ENCODE data around the gene OR1N1. TPM values are rescaled to one million over a fixed set of nuclear protein-coding genes. Genes with fewer than 3 reads are reported as not detected.
"Not testable (repeated sequence)": the region's sequence is repeated elsewhere in the genome, so short reads cannot be mapped to it uniquely, and the experiment has no call there.

Gene OR1N1
- total RNA-seq, 2 donors from 2014 or later = not detected

DNA sequence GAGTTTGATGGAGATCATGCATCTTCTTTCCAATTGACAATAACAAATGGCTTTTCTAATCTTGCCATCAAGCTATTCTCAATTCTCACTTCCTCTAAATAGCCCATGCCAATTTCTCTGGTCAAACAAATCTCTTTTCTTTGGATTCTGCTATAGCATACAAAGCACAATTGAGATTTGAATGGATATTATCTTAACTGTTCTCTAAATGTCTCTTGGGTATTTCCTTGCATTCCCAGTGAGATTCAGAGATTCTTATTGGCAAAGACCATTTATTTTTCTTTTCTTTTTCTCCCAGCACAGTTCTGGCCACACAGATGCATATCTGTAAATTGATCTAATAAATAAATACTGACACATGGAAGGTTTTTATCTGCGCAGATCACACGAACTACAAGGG lies 25.7 kb upstream of the OR1N1 start, which contains the start of gene OR1N2:
Gene OR1N2, plus strand, starts transcription at position 301 of the 400 bp plus-strand sequence. CDS start 100 bp downstream, outside the sequence.
- TF ChIP-seq, protein P1, sequence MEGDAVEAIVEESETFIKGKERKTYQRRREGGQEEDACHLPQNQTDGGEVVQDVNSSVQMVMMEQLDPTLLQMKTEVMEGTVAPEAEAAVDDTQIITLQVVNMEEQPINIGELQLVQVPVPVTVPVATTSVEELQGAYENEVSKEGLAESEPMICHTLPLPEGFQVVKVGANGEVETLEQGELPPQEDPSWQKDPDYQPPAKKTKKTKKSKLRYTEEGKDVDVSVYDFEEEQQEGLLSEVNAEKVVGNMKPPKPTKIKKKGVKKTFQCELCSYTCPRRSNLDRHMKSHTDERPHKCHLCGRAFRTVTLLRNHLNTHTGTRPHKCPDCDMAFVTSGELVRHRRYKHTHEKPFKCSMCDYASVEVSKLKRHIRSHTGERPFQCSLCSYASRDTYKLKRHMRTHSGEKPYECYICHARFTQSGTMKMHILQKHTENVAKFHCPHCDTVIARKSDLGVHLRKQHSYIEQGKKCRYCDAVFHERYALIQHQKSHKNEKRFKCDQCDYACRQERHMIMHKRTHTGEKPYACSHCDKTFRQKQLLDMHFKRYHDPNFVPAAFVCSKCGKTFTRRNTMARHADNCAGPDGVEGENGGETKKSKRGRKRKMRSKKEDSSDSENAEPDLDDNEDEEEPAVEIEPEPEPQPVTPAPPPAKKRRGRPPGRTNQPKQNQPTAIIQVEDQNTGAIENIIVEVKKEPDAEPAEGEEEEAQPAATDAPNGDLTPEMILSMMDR (IDR thresholded peaks at IDR 0.05) = no peak
- Histone ChIP-seq H3K9me3 (no peaks in the 10 kb centered on the region), H3K9ac (ENCODE audit: low read depth in 2 of 2, low read length in 2 of 2) (no peak within 1 kb of the TSS), H3K27ac (no peak within 1 kb of the TSS), H3K4me3 (no peak within 1 kb of the TSS), H3K27me3 (no peaks in the 10 kb centered on the region), H3K4me1 (no peaks in the 10 kb centered on the region), H3K36me3 (no peaks in the 10 kb centered on the region)
- intact Hi-C loops (cut with DNase I) = no loop called here
- DNase-seq = no peak

DNA sequence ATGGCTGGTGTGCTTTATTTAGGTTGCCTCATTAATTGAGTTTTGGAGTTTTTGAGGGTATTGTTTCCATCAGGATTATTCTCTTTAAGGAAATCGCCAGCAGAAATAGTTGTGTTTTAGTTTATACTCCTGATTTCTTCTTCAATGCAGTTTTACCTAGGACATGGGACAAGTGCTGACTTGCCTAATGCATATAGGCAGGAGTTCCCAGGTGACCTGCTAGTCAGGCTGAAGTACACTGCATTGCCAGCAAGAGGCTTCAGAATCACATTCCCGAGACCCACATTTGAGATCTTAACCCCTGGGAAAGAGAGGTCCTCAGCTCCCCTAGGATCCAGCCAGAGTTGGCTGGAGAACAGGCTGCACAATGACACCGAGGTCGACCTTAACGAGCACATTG lies 24.3 kb upstream of the OR1N1 start:
- no peak for DNase-seq
- Histone ChIP-seq H3K4me1 (no peaks in the 10 kb centered on the region), H3K9ac (ENCODE audit: low read depth in 2 of 2, low read length in 2 of 2) (no peak overlapping the region), H3K36me3 (no peaks in the 10 kb centered on the region), H3K9me3 (no peaks in the 10 kb centered on the region), H3K27me3 (no peaks in the 10 kb centered on the region), H3K4me3 (no peak overlapping the region), H3K27ac (no peak overlapping the region)
- TF ChIP-seq, protein P1 (IDR thresholded peaks at IDR 0.05) = no peak
- intact Hi-C loops (cut with DNase I) = no loop called here

DNA sequence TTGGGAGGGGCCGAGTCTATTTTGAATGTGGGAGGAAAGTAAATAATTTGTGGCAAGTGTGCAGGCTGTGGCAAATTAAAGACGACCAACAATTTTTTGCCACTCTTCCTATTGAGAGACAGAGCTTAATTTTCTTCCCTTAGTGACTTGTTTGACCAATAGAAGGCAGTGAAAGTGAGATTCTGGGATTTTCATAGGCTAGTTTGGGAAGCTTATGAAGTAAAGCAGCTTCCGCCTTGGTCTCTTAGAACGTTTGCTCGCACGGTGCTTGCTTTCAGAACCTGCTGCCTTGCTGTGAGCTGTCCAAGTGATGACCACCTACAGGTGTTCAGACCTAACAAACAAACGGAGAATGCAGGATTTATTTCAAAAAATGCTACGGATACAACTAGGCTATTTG lies 19.1 kb upstream of the OR1N1 start:
- no peak for DNase-seq
- H3K9me3 ChIP-seq = no peaks in the 10 kb centered on the region
- H3K4me3 ChIP-seq = no peak overlapping the region
- no peak overlapping the region for H3K27ac ChIP-seq
- intact Hi-C loops (cut with DNase I) = no loop called here
- no peaks in the 10 kb centered on the region for H3K36me3 ChIP-seq
- TF ChIP-seq, protein P1 (IDR thresholded peaks at IDR 0.05) = no peak
- no peaks in the 10 kb centered on the region for H3K4me1 ChIP-seq
- no peak overlapping the region for H3K9ac ChIP-seq (ENCODE audit: low read depth in 2 of 2, low read length in 2 of 2)
- no peaks in the 10 kb centered on the region for H3K27me3 ChIP-seq

DNA sequence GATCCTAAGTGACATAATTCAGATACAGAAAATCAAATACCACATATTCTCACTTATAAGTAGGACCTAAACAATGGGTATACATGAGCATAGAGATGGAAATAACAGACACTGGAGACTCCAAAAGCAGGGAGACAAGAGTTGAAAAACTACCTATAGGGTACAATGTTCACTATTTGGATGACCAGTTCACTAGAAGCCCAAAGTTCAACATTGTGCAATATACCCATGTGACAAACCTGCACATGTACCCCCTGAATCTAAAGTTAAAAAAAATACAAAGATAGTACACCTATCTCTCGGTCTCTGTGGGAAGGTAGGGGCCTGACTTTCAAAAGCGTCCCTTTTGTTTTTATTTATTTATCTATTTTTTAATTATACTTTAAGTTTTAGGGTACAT lies 11.7 kb upstream of the OR1N1 start:
- H3K4me3 ChIP-seq = no peak overlapping the region
- TF ChIP-seq, protein P1 (IDR thresholded peaks at IDR 0.05) = no peak
- intact Hi-C loops (cut with DNase I) = no loop called here
- no peaks in the 10 kb centered on the region for H3K36me3 ChIP-seq
- no peaks in the 10 kb centered on the region for H3K4me1 ChIP-seq
- no peak overlapping the region for H3K27ac ChIP-seq
- H3K9ac ChIP-seq (ENCODE audit: low read depth in 2 of 2, low read length in 2 of 2) = no peak overlapping the region
- H3K27me3 ChIP-seq = no peaks in the 10 kb centered on the region
- no peaks in the 10 kb centered on the region for H3K9me3 ChIP-seq
- DNase-seq = no peak

DNA sequence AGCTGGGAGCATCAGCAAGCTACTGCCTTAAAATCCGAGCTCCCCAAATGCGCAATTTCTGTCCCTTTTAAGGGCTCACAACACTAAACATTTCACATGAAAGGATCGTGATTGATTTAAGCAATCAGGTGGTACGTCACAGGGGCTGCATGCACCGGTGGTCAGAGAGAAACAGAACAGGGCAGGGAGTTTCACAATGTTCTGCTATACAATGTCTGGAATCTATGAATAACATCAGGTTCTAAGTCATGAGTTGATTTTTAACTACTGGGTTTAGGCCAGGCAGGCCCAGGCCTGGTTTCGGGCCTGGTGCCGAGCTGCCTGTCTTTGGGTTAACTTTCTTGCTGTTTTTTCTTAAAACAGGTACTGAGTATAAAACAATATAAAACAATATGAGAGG lies 10.0 kb upstream of the OR1N1 start:
- H3K9me3 ChIP-seq; H3K4me3 ChIP-seq; DNase-seq; H3K9ac ChIP-seq (ENCODE audit: low read depth in 2 of 2, low read length in 2 of 2); intact Hi-C loops (cut with DNase I); H3K36me3 ChIP-seq; H3K4me1 ChIP-seq; H3K27ac ChIP-seq; H3K27me3 ChIP-seq: not testable (repeated sequence)

DNA sequence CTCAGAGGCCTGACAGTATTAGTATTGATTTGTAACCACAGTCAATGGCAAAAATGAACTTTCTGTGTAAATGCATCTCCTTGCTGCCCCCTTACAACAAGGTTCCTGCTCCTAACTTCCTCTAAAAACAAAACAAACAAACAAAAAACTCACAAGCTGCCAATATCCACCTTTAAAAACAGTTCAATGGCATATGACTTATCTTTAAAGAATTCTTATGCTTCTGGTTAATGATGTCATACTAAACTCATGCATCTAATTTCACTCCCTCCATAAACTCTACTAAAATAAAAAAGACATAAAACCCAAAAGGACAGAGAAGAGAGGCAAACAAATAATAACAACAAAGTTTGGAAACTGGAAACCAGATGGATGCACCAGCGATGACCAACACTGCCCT lies 9.0 kb upstream of the OR1N1 start:
- no peaks in the 10 kb centered on the region for H3K4me1 ChIP-seq
- H3K36me3 ChIP-seq = no peaks in the 10 kb centered on the region
- intact Hi-C loops (cut with DNase I) = no loop called here
- no peak overlapping the region for H3K27ac ChIP-seq
- DNase-seq = no peak
- H3K4me3 ChIP-seq = no peak overlapping the region
- no peak overlapping the region for H3K9ac ChIP-seq (ENCODE audit: low read depth in 2 of 2, low read length in 2 of 2)
- TF ChIP-seq, protein P1 (IDR thresholded peaks at IDR 0.05) = no peak
- no peaks in the 10 kb centered on the region for H3K27me3 ChIP-seq
- no peaks in the 10 kb centered on the region for H3K9me3 ChIP-seq

DNA sequence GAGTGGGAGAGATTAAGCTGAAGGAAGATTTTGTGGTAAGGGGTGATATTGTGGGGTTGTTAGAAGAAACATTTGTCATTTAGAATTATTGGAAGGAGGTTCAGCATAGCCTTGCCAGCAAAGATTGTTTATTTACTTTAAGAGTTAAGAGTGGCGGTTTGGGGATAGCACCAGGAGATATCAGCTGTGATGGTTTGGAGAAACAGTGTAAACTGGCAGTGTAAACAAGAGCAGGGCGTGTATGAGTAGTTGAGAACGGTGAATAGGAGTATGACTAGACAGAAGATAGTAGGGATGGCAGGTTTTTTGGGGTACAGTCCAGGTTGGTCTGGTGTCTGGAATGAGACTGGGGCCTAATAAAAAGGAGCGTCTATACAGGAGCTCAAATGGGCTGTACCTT lies 4.1 kb upstream of the OR1N1 start:
- H3K4me3 ChIP-seq; H3K9ac ChIP-seq (ENCODE audit: low read depth in 2 of 2, low read length in 2 of 2); H3K27ac ChIP-seq; H3K36me3 ChIP-seq; DNase-seq; H3K9me3 ChIP-seq; intact Hi-C loops (cut with DNase I); H3K27me3 ChIP-seq; H3K4me1 ChIP-seq: not testable (repeated sequence)
